Activated T-cell treated with anti-CD3 and anti-CD28 coated beads for 1 hour (primary cell): Measurements from ENCODE around the gene PIGR.
A peak's percentile ranks its signal among the peaks of the same experiment; 100 is the strongest.

Experiments
- DNase-seq: peaks from one replicate; pipeline ENCODE4 v3.0.0-alpha.2; 2020; ENCODE audit warnings: low read depth

PIGR gene

GRCh38 chr1:206960676-206961386, 14.6 kb upstream of the PIGR start:
- no peak for DNase-seq

GRCh38 chr1:206958144-206958543, 11.9 kb upstream of the PIGR start:
- no peak for DNase-seq

- no peak for DNase-seq
These were observed 11.4 kb upstream of the PIGR start for GRCh38 chr1:206957639-206958038.

GRCh38 chr1:206955476-206956451, 9.5 kb upstream of the PIGR start:
- DNase-seq, result no peak

GRCh38 chr1:206954459-206955342, 8.4 kb upstream of the PIGR start:
- DNase-seq, result no peak

GRCh38 chr1:206953626-206954025, 7.4 kb upstream of the PIGR start:
- no peak for DNase-seq

- DNase-seq, result no peak
These were observed 6.9 kb upstream of the PIGR start for GRCh38 chr1:206953126-206953525.

GRCh38 chr1:206952171-206952570, 5.9 kb upstream of the PIGR start:
- DNase-seq, result no peak

- no peak for DNase-seq
These were observed 5.2 kb upstream of the PIGR start for GRCh38 chr1:206951318-206952100.

- DNase-seq, result no peak
These were observed 3.4 kb upstream of the PIGR start for GRCh38 chr1:206949641-206950040.

GRCh38 chr1:206949208-206949607, 2.9 kb upstream of the PIGR start:
- no peak for DNase-seq

- no peak for DNase-seq
These were observed 989 bp upstream of the PIGR start for GRCh38 chr1:206947255-206947654.

- DNase-seq, result no peak
These were observed 487 bp downstream of the PIGR start for GRCh38 chr1:206945779-206946178.

GRCh38 chr1:206944703-206945102, 1.6 kb downstream of the PIGR start:
- no peak for DNase-seq

- DNase-seq, result no peak
These were observed 4.4 kb downstream of the PIGR start for GRCh38 chr1:206941766-206942418.

GRCh38 chr1:206940588-206940936, 5.7 kb downstream of the PIGR start:
- no peak for DNase-seq

GRCh38 chr1:206939841-206940587, 6.3 kb downstream of the PIGR start:
- no peak for DNase-seq

GRCh38 chr1:206939131-206939530, 7.1 kb downstream of the PIGR start:
- no peak for DNase-seq

- DNase-seq, result no peak
These were observed 8.8 kb downstream of the PIGR start for GRCh38 chr1:206937425-206937824.

- peak; percentile 41 for DNase-seq
These were observed 10.7 kb downstream of the PIGR start for GRCh38 chr1:206935491-206936067.
